ENCODE measurements around the gene PLCL2.

Gene PLCL2

GRCh38 chr3:16898595-16899395 lies 14.0 kb downstream of the PLCL2 start:
- no peak for DNase-seq (ENCODE audit: extremely low read depth, low read depth)
- TF ChIP-seq, protein P1, sequence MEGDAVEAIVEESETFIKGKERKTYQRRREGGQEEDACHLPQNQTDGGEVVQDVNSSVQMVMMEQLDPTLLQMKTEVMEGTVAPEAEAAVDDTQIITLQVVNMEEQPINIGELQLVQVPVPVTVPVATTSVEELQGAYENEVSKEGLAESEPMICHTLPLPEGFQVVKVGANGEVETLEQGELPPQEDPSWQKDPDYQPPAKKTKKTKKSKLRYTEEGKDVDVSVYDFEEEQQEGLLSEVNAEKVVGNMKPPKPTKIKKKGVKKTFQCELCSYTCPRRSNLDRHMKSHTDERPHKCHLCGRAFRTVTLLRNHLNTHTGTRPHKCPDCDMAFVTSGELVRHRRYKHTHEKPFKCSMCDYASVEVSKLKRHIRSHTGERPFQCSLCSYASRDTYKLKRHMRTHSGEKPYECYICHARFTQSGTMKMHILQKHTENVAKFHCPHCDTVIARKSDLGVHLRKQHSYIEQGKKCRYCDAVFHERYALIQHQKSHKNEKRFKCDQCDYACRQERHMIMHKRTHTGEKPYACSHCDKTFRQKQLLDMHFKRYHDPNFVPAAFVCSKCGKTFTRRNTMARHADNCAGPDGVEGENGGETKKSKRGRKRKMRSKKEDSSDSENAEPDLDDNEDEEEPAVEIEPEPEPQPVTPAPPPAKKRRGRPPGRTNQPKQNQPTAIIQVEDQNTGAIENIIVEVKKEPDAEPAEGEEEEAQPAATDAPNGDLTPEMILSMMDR (IDR thresholded peaks at IDR 0.05; ENCODE audit: low read depth, low read length, missing control alignments): no peak
- no peak overlapping the region for H3K4me3 ChIP-seq (replicated peaks; ENCODE audit: low read depth, low read length)

- H3K4me3 ChIP-seq (replicated peaks; ENCODE audit: low read depth, low read length): no peak overlapping the region
- TF ChIP-seq, protein P1 (IDR thresholded peaks at IDR 0.05; ENCODE audit: low read depth, low read length, missing control alignments): no peak
- no peak for DNase-seq (ENCODE audit: extremely low read depth, low read depth)
Observed at GRCh38 chr3:16899919-16900318, 15.2 kb downstream of the PLCL2 start.

GRCh38 chr3:16900779-16901440 lies 16.2 kb downstream of the PLCL2 start:
- no peak overlapping the region for H3K4me3 ChIP-seq (replicated peaks; ENCODE audit: low read depth, low read length)
- TF ChIP-seq, protein P1 (IDR thresholded peaks at IDR 0.05; ENCODE audit: low read depth, low read length, missing control alignments): no peak
- DNase-seq (ENCODE audit: extremely low read depth, low read depth): no peak

DNA sequence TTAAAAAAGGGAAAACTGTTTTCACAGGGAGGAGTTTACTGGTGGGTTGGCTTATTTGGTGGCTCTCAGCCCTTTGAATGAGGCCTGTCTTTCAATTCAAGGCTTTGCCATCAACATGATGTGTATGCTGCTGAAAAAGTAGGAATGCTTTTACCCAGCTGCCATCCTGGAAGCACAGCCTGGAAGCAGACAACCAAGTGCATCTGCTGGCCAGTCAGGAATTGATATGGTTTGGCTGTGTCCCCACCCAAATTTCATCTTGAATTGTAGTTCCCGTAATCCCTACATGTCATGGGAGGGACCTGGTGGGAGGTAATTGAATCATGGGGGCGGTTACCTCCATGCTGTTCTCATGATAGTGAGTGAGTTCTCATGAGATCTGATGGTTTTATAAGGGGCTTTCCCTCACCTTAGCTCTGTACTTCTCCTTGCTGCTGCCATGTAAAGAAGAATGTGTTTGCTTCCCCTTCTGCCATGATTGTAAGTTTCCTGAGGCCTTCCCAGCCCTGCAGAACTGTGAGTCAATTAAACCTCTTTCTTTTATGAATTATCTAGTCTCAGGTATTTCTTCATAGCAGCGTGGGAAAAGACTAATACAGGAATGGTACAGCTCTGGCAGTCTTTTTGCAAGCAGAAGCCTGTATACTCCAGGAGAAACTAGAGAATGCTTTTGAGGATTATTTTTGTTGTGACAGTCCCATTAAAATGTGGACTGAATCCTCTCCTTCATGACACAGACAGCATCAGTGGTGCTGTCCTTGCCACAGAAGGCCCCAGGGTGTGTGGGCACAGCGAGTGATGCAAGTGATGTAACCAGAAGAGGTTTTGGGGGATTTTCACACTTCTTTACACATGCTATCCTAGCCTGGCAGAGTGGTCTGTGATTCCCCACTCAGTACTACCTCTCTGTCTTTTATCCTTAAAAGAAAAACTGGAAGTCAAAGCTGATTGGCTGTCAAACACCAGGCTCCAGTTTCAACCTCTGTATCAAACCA lies 20.0 kb downstream of the PLCL2 start:
- TF ChIP-seq, protein P1 (IDR thresholded peaks at IDR 0.05; ENCODE audit: low read depth, low read length, missing control alignments): no peak
- no peak for DNase-seq (ENCODE audit: extremely low read depth, low read depth)
- H3K4me3 ChIP-seq (replicated peaks; ENCODE audit: low read depth, low read length): no peak overlapping the region

GRCh38 chr3:16905704-16906103 lies 20.9 kb downstream of the PLCL2 start:
- H3K4me3 ChIP-seq (replicated peaks; ENCODE audit: low read depth, low read length): no peak overlapping the region

DNA sequence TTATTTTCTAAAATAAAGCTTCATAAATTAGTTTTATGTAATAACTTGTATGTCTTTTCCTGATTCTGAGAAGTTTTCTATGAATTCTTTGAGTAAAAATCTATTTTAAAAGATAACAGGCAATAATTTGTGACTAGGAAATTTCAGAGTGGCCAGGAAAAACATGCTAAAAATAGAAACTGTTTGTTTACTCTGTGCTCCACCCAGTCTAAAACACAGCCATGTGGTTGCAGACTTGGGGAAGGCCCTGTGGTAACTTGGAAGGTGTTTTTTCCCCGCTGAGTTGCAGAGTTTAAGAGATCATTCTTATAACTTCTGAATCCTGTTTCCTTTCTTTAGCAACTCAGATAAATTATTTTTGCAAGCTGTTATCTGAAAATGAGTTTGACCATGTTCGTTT lies 21.9 kb downstream of the PLCL2 start:
- DNase-seq (ENCODE audit: extremely low read depth, low read depth): no peak
- TF ChIP-seq, protein P1 (IDR thresholded peaks at IDR 0.05; ENCODE audit: low read depth, low read length, missing control alignments): no peak
- H3K4me3 ChIP-seq (replicated peaks; ENCODE audit: low read depth, low read length): no peak overlapping the region

More at GRCh38 chr3:16905704-16906103, 20.9 kb downstream of the PLCL2 start:
- TF ChIP-seq, protein P1 (IDR thresholded peaks at IDR 0.05; ENCODE audit: low read depth, low read length, missing control alignments): no peak
- DNase-seq (ENCODE audit: extremely low read depth, low read depth): no peak

Measured in HFF-Myc (cell line).